Measurements from ENCODE around the gene ADCY7.

GRCh38 chr16:50255538-50255937 is 10.8 kb upstream of the ADCY7 start:
- TF ChIP-seq CTCF (IDR thresholded peaks at IDR 0.05) (no peak), POLR2A (IDR thresholded peaks at IDR 0.05) (no peak)
